HepG2 (cell line): ENCODE data around the gene HELZ2. TPM values are rescaled to one million over a fixed set of nuclear protein-coding genes. Genes with fewer than 3 reads are reported as not detected.

Experiments used
- GMEB2 ChIP-seq: IDR thresholded peaks from 2 replicates; pipeline ENCODE4 v1.6.1; 2016; ENCODE audit warnings: missing biosample characterization, missing genetic modification reagents, low read depth
- KAT8 ChIP-seq: IDR thresholded peaks from 2 replicates; pipeline ENCODE4 v1.6.1; 2016; ENCODE audit warnings: missing genetic modification reagents, missing compliant biosample characterization
- MTERF4 ChIP-seq: sonication (generic); formaldehyde crosslinking; IDR thresholded peaks from 2 replicates; pipeline ENCODE4 v1.8.0; 2023; ENCODE audit warnings: mild to moderate bottlenecking, missing genetic modification reagents
- MXI1 ChIP-seq: IDR thresholded peaks from 3 replicates; pipeline ENCODE4 v1.6.1; 2012; ENCODE audit warnings: low read depth, low read length, inconsistent platforms, borderline replicate concordance
- PAX8 ChIP-seq: sonication (generic); formaldehyde crosslinking; IDR thresholded peaks from 2 replicates; pipeline ENCODE4 v1.8.0; 2022; ENCODE audit warnings: mild to moderate bottlenecking, missing genetic modification reagents, borderline replicate concordance
- PAXIP1 ChIP-seq: sonication (generic); formaldehyde crosslinking; conservative IDR thresholded peaks from 2 replicates; pipeline ENCODE4 v1.4.0; 2020; ENCODE audit warnings: mild to moderate bottlenecking, missing genetic modification reagents, moderate library complexity
- RBFOX2 ChIP-seq: fragments of 200-400 bp; formaldehyde crosslinking; IDR thresholded peaks from 2 replicates; pipeline ENCODE4 v1.6.1; 2017; ENCODE audit warnings: low read depth, mild to moderate bottlenecking, low read length
- TCF7 ChIP-seq: sonication (generic); IDR thresholded peaks from 2 replicates; pipeline ENCODE4 v1.6.1; 2016; ENCODE audit warnings: antibody characterized with exemption, low read depth
- TOPORS ChIP-seq: sonication (generic); formaldehyde crosslinking; IDR thresholded peaks from 2 replicates; pipeline ENCODE4 v1.8.0; 2023; ENCODE audit warnings: mild to moderate bottlenecking, missing genetic modification reagents
- XBP1 ChIP-seq: sonication (generic); formaldehyde crosslinking; IDR thresholded peaks from 2 replicates; pipeline ENCODE4 v1.5.0; 2020; ENCODE audit warnings: missing genetic modification reagents
- ZNF251 ChIP-seq: sonication (generic); formaldehyde crosslinking; IDR thresholded peaks from 2 replicates; pipeline ENCODE4 v1.9.0; 2021; ENCODE audit warnings: mild to moderate bottlenecking, missing genetic modification reagents
- ZNF569 ChIP-seq: sonication (generic); formaldehyde crosslinking; IDR thresholded peaks from 2 replicates; pipeline ENCODE4 v1.5.0; 2020; ENCODE audit warnings: mild to moderate bottlenecking, missing genetic modification reagents, moderate library complexity, borderline replicate concordance
- ZNF629 ChIP-seq: sonication (generic); formaldehyde crosslinking; conservative IDR thresholded peaks from 2 replicates; pipeline ENCODE4 v1.5.0; 2020; ENCODE audit warnings: missing genetic modification reagents
- ZNF883 ChIP-seq: sonication (generic); formaldehyde crosslinking; IDR thresholded peaks from 2 replicates; pipeline ENCODE4 v1.5.1; 2020; ENCODE audit warnings: mild to moderate bottlenecking, missing genetic modification reagents; ENCODE audit errors: not compliant biosample characterization
- polyA plus RNA-seq, 8 experiments: library from polyadenylated mRNA; depleted of rRNA in 3 of 8; stranded (reverse) in 7 of 8; unstranded in 1 of 8; fragments of >200 nt; fragmentation: Illumina TruSeq in 4 of 8; extraction: Trizol in 4 of 8; gene quantifications; 2 replicates each; pipeline versions ENCODE4 v1.2.1 to v1.2.3, GENCODE V29; 2011 to 2016; ENCODE audit warnings: low read depth in 4 of 8, missing spikeins in 1 of 8, mixed read lengths in 1 of 8; ENCODE audit not compliant: insufficient read depth in 1 of 8
- total RNA-seq, 5 experiments: library from RNA; depleted of rRNA; stranded (reverse); fragments of >200 nt; fragmentation: Illumina TruSeq; extraction: Trizol; gene quantifications; 2 replicates each; pipeline ENCODE4 v1.2.3, GENCODE V29; 2016; ENCODE audit warnings: low read depth in 1 of 5
- TF ChIP-seq, protein P1 (sequence below): sonication (generic); formaldehyde crosslinking; IDR thresholded peaks from 2 replicates; pipeline ENCODE4 v1.8.1; 2023; ENCODE audit warnings: mild to moderate bottlenecking, inconsistent platforms, moderate library complexity, missing genetic modification reagents, borderline replicate concordance
- TF ChIP-seq, protein P2 (sequence below): sonication (generic); formaldehyde crosslinking; IDR thresholded peaks from 2 replicates; pipeline ENCODE4 v1.5.0; 2020; ENCODE audit warnings: missing genetic modification reagents
- TF ChIP-seq, protein P3 (sequence below): sonication (generic); formaldehyde crosslinking; IDR thresholded peaks from 2 replicates; pipeline ENCODE4 v1.8.1; 2023; ENCODE audit warnings: mild to moderate bottlenecking, missing genetic modification reagents

HELZ2 gene
- total and polyA plus RNA-seq, 2 of the 13 experiments (the other 11 are each of a cell fraction or from before 2014, with no cell fraction given): 9.6 to 10.1 TPM

GRCh38 chr20:63534831-63535651 is 39.0 kb downstream of the HELZ2 start (continued):
- no peak for TF ChIP-seq RBFOX2
- TF ChIP-seq KAT8 (CRISPR knock-in tag): no peak
- peak; percentile 24; the same call in 1 of the 2 replicates for TF ChIP-seq PAXIP1 (CRISPR knock-in tag)
- peak; percentile 34; the same call in 1 of the 2 replicates for TF ChIP-seq XBP1 (CRISPR knock-in tag)
- TF ChIP-seq, protein P1, sequence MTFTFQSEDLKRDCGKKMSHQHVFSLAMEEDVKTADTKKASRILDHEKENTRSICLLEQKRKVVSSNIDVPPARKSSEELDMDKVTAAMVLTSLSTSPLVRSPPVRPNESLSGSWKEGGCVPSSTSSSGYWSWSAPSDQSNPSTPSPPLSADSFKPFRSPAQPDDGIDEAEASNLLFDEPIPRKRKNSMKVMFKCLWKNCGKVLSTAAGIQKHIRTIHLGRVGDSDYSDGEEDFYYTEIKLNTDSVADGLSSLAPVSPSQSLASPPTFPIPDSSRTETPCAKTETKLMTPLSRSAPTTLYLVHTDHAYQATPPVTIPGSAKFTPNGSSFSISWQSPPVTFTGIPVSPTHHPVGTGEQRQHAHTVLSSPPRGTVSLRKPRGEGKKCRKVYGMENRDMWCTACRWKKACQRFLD (CRISPR knock-in tag): no peak
- TF ChIP-seq TCF7: no peak
- no peak for TF ChIP-seq ZNF629 (CRISPR knock-in tag)
- TF ChIP-seq GMEB2: no peak
- no peak for TF ChIP-seq TOPORS (CRISPR knock-in tag)
- TF ChIP-seq MTERF4: no peak
- TF ChIP-seq ZNF569 (CRISPR knock-in tag): no peak
- TF ChIP-seq, protein P2, sequence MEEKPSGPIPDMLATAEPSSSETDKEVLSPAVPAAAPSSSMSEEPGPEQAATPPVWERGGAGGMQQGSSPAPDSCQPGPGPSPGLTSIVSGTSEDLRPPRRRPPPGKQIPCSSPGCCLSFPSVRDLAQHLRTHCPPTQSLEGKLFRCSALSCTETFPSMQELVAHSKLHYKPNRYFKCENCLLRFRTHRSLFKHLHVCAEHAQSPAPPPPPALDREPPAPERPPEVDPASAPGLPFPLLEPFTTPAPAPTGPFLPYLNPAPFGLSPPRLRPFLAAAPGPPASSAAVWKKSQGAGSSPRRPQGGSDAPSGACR (CRISPR knock-in tag): no peak
- TF ChIP-seq MXI1: no peak
- TF ChIP-seq PAX8 (CRISPR knock-in tag): no peak
- no peak for TF ChIP-seq ZNF251 (CRISPR knock-in tag)
- peak; percentile 92 for TF ChIP-seq ZNF883 (CRISPR knock-in tag)
- TF ChIP-seq, protein P3, sequence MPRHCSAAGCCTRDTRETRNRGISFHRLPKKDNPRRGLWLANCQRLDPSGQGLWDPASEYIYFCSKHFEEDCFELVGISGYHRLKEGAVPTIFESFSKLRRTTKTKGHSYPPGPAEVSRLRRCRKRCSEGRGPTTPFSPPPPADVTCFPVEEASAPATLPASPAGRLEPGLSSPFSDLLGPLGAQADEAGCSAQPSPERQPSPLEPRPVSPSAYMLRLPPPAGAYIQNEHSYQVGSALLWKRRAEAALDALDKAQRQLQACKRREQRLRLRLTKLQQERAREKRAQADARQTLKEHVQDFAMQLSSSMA: 0 out of 2 replicates have a peak, but pooled peaks have one; percentile 41
